NOMO-1 treated with DMSO at 0.1 percent for 48 hours (cell line): Measurements from ENCODE around the gene JPH3.
"Not testable (repeated sequence)": the region's sequence is repeated elsewhere in the genome, so short reads cannot be mapped to it uniquely, and the experiment has no call there.

Experiments used
- DNase-seq: peaks from one replicate; lab custom pipeline; 2025; ENCODE audit not compliant: unreplicated experiment; lab: John Stamatoyannopoulos, UW

Gene JPH3

GRCh38 chr16:87678618-87679017 lies 76.3 kb downstream of the JPH3 start:
- DNase-seq = no peak

GRCh38 chr16:87679593-87680271 lies 77.4 kb downstream of the JPH3 start:
- no peak for DNase-seq

GRCh38 chr16:87680272-87680644 lies 78.0 kb downstream of the JPH3 start:
- no peak for DNase-seq

GRCh38 chr16:87681051-87681602 lies 78.8 kb downstream of the JPH3 start:
- DNase-seq = not testable (repeated sequence)

GRCh38 chr16:87681981-87682570 lies 79.8 kb downstream of the JPH3 start:
- DNase-seq = no peak

GRCh38 chr16:87682852-87683399 lies 80.6 kb downstream of the JPH3 start:
- DNase-seq = no peak

- no peak for DNase-seq
Measured at GRCh38 chr16:87684106-87684677, 81.9 kb downstream of the JPH3 start.

GRCh38 chr16:87684711-87685404 lies 82.5 kb downstream of the JPH3 start:
- no peak for DNase-seq

- no peak for DNase-seq
Measured at GRCh38 chr16:87685405-87685755, 83.1 kb downstream of the JPH3 start.

- DNase-seq = no peak
Measured at GRCh38 chr16:87685766-87686165, 83.5 kb downstream of the JPH3 start.

- DNase-seq = no peak
Measured at GRCh38 chr16:87686697-87687096, 84.4 kb downstream of the JPH3 start.

- no peak for DNase-seq
Measured at GRCh38 chr16:87687126-87687910, 85.0 kb downstream of the JPH3 start.

GRCh38 chr16:87687998-87688529 lies 85.8 kb downstream of the JPH3 start:
- no peak for DNase-seq

- no peak for DNase-seq
Measured at GRCh38 chr16:87688876-87689815, 86.8 kb downstream of the JPH3 start.

- DNase-seq = no peak
Measured at GRCh38 chr16:87689956-87690465, 87.7 kb downstream of the JPH3 start.

GRCh38 chr16:87690911-87691685 lies 88.8 kb downstream of the JPH3 start:
- DNase-seq = no peak

- no peak for DNase-seq
Measured at GRCh38 chr16:87691686-87692079, 89.4 kb downstream of the JPH3 start.

- DNase-seq = no peak
Measured at GRCh38 chr16:87692176-87692575, 89.9 kb downstream of the JPH3 start.
